NCI-H1930 (cell line): Measurements from ENCODE around the gene FOXR1.

Source experiments
- DNase-seq, 2 experiments: peaks; one replicate each; lab custom pipeline; 2025; lab: John Stamatoyannopoulos, UW

FOXR1 gene, protein sequence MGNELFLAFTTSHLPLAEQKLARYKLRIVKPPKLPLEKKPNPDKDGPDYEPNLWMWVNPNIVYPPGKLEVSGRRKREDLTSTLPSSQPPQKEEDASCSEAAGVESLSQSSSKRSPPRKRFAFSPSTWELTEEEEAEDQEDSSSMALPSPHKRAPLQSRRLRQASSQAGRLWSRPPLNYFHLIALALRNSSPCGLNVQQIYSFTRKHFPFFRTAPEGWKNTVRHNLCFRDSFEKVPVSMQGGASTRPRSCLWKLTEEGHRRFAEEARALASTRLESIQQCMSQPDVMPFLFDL

DNA sequence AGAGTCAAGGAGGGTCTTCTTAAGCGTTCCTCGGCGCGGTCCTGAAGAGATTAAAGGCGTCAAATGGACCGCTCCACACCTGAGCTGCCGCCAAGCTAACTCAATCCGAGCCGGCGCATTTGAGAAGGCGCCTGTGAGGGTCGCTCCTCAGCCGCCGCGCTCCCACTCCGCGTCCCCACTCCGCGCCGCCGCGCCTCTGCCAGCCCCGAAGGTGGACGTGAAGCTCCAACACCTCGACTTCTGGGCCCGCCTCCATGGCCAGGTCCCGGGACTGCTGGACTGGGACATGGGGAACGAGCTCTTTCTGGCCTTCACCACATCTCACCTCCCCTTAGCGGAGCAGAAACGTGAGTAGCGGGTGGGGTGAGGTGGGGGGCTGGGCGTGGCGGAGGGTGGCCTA is at the start of gene FOXR1:
Gene FOXR1 (plus strand): TSS at position 116 of the 400 bp plus-strand sequence. CDS start 171 bp downstream, at position 287.
- DNase-seq = no peak

DNA sequence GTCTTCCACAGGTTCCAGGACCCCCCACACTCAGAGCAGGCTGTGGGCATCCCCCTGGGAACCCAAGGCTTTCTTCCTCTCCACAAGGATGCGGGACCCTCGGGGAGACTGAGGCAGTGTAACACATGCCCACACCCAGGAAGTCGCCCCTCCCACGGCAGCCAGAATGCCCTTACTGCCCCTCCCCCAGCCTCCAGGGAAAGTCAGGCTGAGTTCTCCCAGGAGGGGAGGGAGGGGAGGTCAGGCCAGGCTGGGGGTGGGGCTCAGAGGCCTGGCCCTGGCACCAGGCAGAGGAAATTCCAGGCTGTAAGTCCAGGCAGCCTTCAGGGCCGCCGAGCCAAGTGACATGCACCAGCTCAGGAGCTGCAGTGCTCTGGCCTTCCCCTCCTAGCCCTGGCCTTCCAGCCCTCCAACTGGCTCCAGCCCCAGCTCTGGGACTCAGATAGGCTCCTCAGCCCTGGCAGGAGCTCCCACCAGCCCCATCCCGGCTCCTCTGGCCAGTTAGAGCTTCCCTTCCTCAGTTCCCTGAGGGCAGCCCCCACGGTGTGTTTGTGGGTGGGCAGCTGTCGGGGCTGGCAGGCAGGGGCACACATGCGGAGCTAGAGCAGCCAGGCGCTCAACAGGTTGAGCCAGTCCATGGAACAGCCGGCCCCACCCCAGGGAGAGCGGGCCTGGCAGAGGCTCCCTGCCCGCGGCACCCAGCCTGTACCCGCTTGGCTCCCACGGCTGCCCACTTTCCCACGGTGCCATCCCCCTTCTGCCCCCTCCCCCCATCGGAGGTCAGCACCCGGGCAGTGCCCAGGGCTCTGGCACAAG is 49.4 kb upstream of the FOXR1 start:
- no peak for DNase-seq

DNA sequence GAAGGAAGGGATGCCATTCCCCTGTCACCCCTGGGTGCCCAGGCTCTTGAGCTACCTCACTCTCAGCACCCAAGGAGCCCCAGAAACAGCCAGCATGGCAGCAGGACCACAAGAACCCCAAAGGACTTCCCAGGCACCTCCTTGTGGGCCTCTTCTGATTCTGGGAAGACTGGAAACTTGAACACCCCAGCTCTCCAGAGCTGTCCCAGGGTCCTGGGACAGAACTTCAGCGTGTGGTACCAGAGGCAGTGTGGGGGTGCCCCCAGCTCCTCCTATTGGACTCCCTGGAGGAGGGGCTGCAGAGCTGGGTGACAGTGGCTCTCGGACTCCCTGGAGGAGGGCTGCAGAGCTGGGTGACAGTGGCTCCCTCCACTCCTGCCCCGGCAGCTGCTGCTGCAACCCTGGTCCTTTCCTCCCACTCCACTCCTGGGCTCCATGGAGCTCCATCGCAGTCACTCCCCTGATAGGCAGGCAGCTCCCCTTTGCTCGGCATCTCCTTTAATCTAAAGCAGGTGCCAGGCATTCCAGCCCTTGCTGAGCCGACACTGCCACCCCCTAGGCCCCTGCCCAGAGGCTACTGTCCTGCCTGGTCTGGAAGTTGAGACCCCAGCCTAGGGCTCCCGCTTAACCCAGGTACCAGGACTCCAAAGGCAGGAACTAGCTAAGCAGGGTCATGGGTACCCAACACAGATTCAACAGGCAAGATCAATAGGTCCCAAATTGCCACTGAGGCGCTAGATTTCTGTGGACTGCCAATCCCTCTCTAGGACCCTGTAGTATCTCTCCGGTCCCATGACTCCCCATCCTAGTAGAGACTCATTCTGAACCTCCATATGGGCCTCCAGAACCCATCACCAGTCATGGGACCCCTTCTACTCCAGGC is 48.6 kb upstream of the FOXR1 start:
- DNase-seq = no peak

DNA sequence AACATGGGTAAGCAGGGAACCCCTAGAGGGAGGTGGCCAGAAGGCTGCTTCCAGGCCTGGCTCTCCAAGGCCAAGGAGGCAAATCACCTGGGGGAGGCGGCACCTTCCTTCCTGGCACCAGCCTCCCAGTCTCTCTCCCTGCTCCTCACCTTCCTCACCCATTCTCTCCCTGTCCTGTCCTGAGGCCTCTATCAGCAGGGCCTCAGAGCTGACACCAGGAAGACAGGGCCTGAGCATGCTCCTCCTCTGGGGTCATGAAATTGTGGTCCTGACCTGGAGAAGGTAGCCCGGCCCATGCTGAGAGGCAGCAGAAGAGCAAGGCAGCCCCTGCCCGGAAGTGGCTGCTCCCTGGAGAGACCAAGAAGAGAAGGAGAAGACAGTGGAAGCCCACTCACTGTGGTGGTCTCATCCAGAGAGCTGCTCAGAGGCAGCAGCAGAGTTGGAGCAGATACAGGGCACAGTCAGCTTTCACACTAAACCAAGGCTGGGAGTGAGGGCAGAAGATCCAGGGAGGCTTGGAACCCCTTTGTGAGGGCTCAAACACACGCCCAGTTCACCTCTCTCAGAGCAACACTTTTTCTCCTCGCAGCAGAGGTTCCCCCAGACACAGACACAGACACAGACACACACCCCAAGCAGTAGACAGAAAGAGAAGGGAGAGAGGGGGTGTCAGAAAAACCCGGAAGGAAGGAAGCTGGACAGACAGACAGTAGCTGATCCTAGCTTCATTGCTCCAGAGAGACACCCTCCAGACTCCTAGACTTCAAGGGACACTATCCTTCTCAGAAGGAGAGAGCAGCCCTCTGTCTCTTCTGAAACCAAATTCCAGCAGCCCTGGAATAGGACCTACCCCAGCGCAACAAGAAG is 47.6 kb upstream of the FOXR1 start:
- no peak for DNase-seq

DNA sequence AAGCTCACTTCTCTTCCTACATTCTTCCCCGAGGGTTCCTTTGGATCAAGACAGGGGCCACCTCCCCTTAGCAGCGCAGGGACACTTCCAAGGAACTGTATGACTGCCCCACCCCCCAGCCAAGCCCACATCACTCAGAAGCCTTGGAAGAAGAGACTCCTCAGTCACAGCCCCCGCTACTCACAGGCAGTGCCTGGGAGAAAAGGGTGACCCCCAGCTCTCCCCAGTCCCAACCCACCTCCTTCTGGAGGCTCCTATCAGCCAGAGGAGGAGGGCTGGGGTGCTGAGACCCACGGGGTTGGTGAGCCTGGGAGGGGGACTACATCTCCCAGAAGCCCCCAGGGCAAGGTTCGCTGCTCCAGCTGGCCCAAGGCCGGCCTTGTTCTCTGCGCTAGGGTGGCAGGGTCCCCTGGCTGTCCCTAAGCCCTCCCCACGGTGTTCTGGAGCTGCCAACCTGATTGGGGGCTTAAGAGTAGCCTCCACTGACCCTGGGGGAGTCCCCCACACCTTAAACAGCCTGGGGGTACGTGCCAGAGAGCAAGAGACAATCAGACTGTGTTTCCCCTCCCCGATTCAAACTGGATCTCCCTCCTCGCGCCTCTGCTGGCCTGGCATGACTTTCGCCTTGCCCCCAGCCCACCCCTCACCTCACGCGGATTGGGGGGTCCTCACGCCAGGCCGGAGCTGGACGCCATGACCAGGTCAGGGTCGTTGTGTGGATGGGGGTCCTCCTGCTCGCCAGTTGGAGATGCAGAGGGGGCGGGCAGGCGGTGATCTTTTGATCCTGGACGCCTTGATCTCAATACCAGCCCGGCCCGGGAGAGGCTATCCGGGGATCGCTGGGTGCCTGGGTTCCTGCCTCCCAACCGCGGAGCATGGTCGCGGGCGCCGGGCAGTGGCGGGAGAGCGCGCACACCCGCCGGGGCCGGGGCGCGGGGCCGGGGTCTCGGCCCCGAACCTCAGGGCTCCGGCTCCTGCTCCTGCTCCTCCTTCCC is 46.7 kb upstream of the FOXR1 start:
- no peak for DNase-seq

DNA sequence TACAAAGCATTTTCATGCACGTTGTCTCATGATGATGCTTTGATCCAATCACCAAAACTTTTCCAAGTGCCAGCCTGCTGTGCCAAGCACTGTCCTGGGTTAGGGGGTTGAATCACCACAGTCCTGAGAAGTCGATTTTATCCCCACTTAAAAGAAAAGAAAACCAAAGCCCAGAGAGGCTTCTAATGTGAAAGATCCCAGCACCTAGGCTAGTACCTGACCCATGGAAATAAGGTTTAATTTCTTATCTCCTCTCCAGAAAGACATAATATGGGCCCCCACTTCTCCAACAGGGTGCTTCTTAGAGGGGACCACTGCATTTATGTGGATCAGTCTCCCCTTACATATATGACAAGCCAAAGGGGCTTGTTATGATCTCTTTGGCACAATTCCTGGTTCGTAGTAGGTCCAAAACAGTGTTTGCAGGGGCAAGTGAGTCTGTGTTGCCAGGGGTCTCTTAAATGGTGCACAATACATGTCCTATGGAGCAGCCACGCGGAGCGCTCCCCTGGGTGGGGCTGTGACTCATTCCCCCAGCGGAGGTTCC is 43.9 kb upstream of the FOXR1 start:
- DNase-seq = no peak

DNA sequence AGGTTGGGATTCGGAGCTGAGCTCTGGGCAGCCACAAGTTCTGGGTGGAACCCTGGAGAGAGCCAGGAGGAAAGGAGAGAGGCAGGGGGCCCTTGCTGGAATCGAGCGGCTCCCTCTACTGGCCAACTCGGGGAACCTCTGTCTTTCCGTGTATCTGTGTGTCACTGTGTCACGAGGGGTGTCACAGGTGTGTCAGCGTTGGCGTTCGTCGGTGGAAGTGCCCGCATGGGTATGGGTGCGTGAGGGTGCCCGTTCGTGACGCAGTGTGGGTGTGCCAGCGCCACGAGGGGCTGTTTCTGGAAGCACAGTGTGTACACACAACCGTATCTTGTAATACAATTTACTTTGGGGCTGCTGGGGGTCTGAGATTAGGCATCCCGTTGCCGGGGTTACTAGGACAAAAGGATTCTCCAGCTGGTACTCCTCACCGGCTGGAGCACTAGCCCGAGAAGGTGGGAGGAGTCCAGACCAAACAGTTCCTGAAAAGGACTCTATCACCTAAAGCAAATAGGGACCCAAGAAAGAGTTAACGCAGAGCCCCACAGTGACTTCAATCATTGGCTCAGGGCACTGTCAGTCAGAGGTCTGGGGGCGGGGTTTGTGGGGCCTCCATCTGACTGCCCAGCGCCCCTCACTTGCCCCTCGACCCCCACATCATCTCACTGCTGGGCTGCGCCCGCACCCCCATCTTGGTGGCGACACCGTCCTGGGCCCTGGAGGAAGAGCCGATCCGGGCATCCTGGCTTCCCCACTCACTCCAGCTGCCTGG is 43.3 kb upstream of the FOXR1 start:
- DNase-seq = peak; percentile 67 to 87

DNA sequence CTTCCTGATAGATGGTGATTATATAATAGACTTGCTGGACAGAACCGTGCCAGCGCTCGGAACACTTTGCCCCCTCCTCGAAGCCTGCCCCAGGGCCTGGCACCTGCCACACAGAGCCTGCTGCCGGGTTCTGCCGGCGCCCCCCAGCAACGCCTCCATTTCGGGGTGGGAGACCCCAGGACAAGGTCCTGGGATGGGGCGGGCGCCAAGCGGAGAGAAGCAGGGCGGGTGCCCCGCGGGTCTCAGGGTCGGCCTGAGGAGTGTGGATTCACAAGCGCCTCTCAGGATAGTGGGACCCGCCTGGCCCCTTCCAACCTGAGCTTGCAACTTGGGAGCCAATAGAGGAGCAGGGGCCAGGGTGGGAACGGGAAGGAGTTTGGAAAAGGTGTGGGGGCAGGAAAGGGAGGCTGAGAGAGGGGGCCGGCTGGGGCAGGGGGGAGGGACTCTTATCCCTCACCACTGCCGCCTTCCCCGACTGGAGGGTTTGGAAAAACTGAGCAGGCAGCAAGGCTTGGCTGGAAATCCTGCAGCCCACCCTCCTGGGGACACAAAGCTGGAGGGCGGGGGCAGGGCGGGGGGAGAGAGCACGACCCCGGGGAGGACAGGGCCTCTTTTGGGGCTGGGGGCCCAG is 42.6 kb upstream of the FOXR1 start:
- DNase-seq = peak; percentile 38 to 52

DNA sequence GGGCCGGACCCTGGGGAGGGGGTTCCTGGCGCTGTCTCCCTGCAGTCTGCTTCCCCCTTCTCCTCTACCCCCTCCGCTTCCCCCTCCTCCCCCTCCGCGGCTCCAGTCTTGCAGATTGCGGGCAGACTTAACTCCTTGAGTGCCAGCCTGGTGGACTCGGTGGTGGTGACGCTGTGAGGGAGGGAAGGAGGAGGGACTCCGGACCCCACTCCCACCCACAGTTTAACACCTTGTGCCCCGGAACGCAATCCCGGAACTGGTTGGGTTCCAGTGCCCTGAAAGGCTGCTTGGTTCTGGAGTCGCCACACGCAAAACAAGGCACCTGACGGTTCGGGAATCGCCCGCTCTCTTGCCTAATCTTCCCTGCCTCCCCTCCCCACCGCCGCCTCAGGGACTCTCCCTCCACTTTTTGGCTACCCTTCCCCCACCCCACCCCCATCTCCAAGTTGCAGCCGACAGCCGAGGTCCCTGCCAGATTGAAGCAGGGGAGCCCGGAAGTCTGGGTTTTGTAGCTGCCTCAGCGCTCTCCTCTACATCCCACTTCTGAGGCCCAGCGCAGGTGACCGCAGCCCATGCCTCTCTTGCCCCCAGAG is 42.0 kb upstream of the FOXR1 start:
- peak; percentile 50 to 55 for DNase-seq

DNA sequence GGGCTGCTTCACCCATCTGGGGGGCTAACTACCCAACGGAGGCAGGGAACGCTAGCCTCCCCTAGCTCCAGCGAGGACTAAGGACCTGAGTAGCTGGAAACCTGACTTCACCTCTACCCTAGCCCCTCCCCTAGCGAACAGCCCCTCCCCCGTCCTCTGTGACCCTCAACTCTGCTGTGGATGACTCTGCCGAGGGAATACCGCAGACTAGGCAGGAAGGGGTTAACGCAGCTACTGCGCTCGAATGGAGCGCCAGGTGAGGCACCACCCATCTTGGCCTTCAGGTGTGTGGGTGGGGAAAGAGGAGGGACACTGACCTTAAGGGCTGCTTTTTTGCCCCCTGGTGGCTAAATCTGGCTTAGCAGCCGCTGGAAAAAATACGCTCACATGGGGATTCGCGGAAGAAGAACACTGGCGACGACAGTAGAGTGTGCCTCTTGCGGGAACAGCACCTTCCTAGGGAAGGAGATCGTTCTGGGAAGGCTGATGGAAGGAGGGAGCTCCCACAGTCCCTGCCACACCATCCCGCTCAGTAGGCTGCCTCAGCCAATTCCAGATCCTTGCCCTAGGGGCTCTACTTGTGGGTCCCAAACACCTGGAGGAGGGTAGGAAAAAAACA is 41.4 kb upstream of the FOXR1 start:
- DNase-seq = peak; percentile 75 to 85

DNA sequence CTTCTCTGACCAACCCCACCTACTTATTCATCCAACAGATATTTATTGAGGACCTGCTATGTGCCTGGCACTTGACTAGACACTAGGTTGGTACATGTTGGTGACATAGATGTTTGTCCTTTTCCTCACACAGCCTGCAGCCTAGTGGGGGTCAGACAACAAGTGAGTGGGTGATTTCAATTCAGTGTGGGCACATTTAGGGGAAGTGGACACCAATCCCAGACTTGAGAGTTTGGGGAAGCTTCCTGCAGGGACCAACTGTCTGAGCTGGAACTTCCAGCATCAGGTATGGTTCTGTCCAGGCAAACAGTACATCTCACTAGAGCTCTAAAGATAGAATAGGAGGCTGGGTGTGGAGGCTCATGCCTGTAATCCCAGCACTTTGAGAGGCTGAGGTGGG is 40.0 kb upstream of the FOXR1 start:
- no peak for DNase-seq

DNA sequence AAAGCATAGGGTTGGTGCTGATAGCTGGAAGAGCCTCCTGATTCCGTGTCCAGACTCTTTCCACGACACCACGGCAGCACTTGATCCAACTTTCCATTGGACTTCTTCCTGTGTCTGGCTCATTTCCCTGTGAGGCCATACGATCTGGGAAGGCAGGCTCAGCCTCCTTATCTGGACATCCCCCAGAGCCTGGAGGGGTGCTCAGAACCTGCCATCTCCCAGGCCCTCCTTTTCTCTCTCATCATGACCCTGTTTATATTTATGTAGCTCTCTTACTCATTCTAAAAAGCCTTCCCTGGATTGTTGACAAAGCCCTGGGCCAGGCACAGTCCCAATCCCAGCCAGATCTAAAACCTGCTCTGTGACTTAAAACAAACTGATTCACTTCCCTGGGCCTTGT is 38.1 kb upstream of the FOXR1 start:
- no peak for DNase-seq

DNA sequence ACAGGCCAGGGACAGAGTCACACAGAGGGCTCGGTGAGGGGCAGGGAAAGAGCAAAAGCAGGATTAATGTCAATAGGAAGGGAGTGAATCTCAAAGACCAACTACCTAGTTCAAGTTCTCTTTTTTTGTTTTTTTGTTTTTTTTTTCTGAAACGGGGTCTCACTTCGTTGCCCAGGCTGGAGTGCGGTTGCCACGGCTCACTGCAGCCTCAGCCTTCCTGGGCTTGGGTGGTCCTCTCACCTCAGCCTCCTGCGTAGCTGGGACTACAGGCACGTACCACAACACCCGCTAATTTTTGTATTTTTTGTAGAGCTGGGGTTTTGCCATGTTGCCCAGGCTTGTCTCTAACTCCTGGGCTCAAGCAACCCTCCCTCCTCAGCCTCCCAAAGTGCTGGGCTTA is 36.2 kb upstream of the FOXR1 start:
- DNase-seq = no peak

DNA sequence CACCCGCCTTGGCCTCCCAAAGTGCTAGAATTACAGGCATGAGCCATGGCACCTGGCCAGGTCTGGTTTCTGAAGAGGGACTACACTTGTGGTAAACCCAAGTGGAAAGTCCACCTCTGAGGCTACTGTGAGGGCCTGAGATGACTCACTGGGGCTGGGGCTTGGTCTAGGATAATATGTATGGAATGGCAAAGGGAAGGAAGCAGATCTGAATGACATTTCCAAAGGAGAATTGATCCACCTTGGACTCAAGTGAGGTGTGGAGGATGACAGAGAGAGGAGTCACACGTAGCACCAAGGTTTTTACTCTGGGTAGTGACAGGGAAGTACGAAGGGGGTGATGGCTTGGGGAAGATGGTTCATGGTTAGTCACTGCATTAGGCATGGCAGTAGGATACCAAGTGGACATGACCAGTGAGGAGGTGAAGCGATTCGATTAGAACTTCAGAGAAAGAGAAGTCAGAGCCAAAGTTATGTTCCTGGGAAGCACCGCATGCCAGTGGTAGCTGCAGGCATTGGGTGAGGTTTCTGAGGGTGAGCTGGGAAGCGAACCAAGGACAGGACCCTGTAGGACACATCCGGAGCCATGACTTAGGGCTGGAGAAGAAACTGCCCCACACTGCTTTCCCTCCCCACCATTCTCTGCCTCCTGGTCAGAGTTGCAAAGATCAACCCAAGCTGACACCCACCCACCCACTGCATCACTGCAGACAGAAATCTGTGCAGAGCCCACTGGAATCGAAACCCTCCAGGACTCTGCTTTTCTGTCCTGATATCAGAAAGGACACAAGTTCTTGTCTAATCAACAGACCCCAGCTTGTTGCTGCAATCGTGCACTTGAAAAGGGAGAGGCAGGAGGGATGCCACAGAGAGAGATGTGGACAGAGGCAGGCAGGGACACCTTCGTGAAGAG is 32.8 kb upstream of the FOXR1 start:
- DNase-seq = no peak

DNA sequence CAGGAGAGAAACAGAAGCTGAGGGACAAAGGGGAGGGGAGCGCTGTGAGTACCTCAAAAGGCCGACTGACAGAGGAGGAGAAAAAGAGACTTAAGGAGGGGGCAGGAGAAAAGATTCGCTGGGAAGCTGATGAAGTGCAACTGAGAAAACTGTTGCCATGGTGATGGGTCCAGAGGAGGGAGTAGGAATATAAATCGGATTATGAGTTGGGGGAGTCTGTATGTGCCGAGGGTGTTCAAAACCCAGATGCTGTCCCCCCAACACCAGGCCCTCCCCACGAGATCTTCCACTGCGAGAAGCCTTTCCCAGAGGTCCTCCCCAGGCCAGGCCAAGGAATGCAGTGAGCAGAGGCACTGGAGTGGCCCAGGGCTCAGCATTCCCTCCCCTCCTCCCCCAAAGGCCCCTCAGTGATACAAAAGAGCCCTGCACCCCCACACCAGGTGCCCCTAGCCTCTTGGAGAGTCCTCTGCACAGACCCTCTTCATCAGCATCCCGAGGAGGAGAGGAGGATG is 32.1 kb upstream of the FOXR1 start:
- DNase-seq = no peak

DNA sequence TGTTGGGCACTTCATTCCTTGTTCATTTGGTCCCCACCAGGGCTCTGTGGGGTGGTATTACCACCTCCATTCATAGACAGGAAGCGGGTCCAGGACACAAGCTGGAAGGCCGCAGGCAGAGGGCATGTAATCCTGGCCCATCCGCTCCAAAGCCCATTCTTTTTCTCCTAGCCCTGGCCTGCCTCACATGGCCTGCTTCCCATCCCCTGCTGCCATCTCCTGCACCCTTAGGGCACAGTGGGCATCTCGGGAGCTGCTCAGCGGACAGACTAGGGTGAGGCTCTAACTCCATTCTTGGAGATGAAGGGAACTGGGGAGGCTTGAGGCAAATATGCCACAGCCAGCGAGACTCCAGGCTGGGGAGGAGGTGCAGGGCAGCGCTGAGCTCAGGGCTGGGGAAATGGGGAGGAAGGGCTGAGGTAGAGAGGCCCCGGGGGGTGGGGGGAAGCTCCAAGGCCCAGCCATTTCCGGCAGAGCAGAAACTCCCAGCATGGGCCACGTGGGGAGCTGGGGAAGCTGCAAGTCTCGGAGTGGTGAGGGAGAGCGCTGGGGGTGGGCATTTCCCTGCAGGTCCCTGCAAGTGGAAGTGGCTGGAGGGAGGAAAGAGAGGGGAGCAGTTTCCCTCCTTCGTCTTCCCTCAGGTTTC is 31.5 kb upstream of the FOXR1 start:
- DNase-seq = no peak
